Heart right ventricle (tissue), 16 donors: ENCODE measurements around the gene BPIFB2. TPM values are rescaled to one million over a fixed set of nuclear protein-coding genes. Genes with fewer than 3 reads are reported as not detected.
A peak's percentile ranks its signal among the peaks of the same experiment; 100 is the strongest.

Source experiments
- ATAC-seq, 8 donors: fragments of 200-7000 bp; cut with Tn5 transposase; one replicate each; pipeline ENCODE4 v1.9.1; 2020; ENCODE audit warnings: mild to moderate bottlenecking in 8 of 8, moderate library complexity in 8 of 8, moderate number of reproducible peaks in 1 of 8
- DNase-seq, 2 donors: peaks; one replicate each; pipeline ENCODE4 v3.0.0-alpha.2; 2020
- H3K27ac ChIP-seq, 10 donors: fragments of 200-600 bp; sonication (generic) in 2 of 10; one replicate each; pipeline versions ENCODE4 v1.5.0 to v1.8.0; 2020 to 2022; ENCODE audit warnings: mild to moderate bottlenecking in 3 of 10
- H3K27me3 ChIP-seq, 7 donors: fragments of 200-600 bp; one replicate each; pipeline ENCODE4 v1.8.0; 2021 to 2022; ENCODE audit warnings: mild to moderate bottlenecking in 2 of 7
- H3K36me3 ChIP-seq, 9 donors: fragments of 200-600 bp; sonication (generic) in 1 of 9; one replicate each; pipeline versions ENCODE4 v1.5.0 to v1.8.0; 2020 to 2022; ENCODE audit warnings: mild to moderate bottlenecking in 2 of 9
- H3K4me1 ChIP-seq, 9 donors: fragments of 200-600 bp; sonication (generic) in 1 of 9; one replicate each; pipeline versions ENCODE4 v1.5.0 to v1.8.0; 2020 to 2022; ENCODE audit warnings: mild to moderate bottlenecking in 4 of 9
- H3K4me3 ChIP-seq, 10 donors: fragments of 200-600 bp; sonication (generic) in 2 of 10; one replicate each; pipeline versions ENCODE4 v1.5.0 to v1.8.0; 2020 to 2022; ENCODE audit warnings: mild to moderate bottlenecking in 7 of 10, moderate library complexity in 2 of 10
- H3K9me3 ChIP-seq, 11 donors: fragments of 200-600 bp in 10 of 11; sonication (generic) in 2 of 11; one replicate each; pipeline versions ENCODE4 v1.5.0 to v1.8.0; 2013 to 2022; ENCODE audit warnings: mild to moderate bottlenecking in 2 of 11, control low read depth in 1 of 11, moderate library complexity in 1 of 11
- CTCF ChIP-seq, 9 donors: fragments of 200-600 bp; sonication (generic) in 2 of 9; IDR thresholded peaks; one replicate each; pipeline versions ENCODE4 v1.5.0 to v1.8.0; 2021 to 2022; ENCODE audit warnings: antibody characterized with exemption in 9 of 9, mild to moderate bottlenecking in 5 of 9, moderate library complexity in 1 of 9
- WGBS, 2 donors: extraction: QIAGEN DNeasy Blood & Tissue Kit; methylation state at CpG; one replicate each; pipeline ENCODE4 v1.1.7; 2013; ENCODE audit warnings: inconsistent platforms in 1 of 2; 5-methylcytosine and 5-hydroxymethylcytosine counted together
- intact Hi-C, 10 donors: fragments of 100-400 bp; cut with DNase I; formaldehyde crosslinking; loops; one replicate each; pipeline versions ENCODE4 v1.11.1 to v1.14.2; 2022
- polyA plus RNA-seq, 2 donors: library from polyadenylated mRNA; stranded (reverse); fragments of 200-250 nt; gene quantifications; one replicate each; pipeline ENCODE4 v1.2.3, GENCODE V29; 2013
- total RNA-seq, 10 donors: library from RNA; stranded (reverse); fragmentation: NEBNext Ultra II Directional in 3 of 10; extraction: Animal tissue kit (Norgen Biotek cat#: 25700) in 3 of 10; gene quantifications; one replicate each; pipeline versions ENCODE4 v1.2.1 to v1.2.4, GENCODE V29; 2021 to 2023
- donor health status: Arrhythmogenic right ventricular cardiomyopathy.
- donor health status: ischemic (EF 13 %, LVEDD 7.1; RV severe dilation, severe dysfunction).
- donor health status: healthy with polysubstance abuse.
- donor health status: DM: no; HTN: yes; CAD: no.
- donor health status: DM: no; HTN: no; CAD: no.
- donor health status: ischemic (EF 25% LVEDD 6.9; RV normal size, moderate dysfunction).
- donor health status: ischemic (EF 25% LVEDD 5.7; RV mildly dilated, moderate dysfunction).
- donor health status: healthy.
- donor health status: DM: yes; HTN: yes; CAD: no.
- donor health status: Ischemic cardiomyopathy.
- donor health status: ischemic (EF 35%, LVEDD 5.7; RV mildly dilated, moderate dysfunction).
- donor health status: nonischemic (EF 11% LVEDD 7.7; RV severe dilation, severe dysfunction).
- donor health status: DM: yes; HTN: yes; CAD: no.
- donor health status: PGD.
- donor health status: ischemic (EF 29% LVEDD 5.4; RV normal size, mild dysfunction).
- donor health status: nonischemic (EF 23%, LVEDD 6.1; RV moderate dilation, normal function).

Gene BPIFB2
- total and polyA plus RNA-seq, 12 donors = not detected

GRCh38 chr20:33002087-33002808, 5.3 kb upstream of the BPIFB2 start:
- Histone ChIP-seq H3K27me3 (no peaks in the 10 kb centered on the region), H3K36me3 (no peaks in the 10 kb centered on the region), H3K27ac (no peak overlapping the region), H3K4me1 (peaks cover 0 to 5% (median 0%) of the 10 kb centered on the region in 9 donors), H3K9me3 (peaks cover 0 to 15% (median 0%) of the 10 kb centered on the region in 11 donors), H3K4me3 (no peak overlapping the region)
- intact Hi-C loops = loop anchor here in 1 of 10 donors (2.0 to 10.0 kb wide), 2 partner anchors 49 to 97 kb away; no protein-coding TSS in a partner anchor
- ATAC-seq (peak in 1 of 8 donors; percentile 35), DNase-seq (no peak)
- no peak for TF ChIP-seq CTCF (IDR thresholded peaks at IDR 0.05)
- 81 to 84% methylated on average over 7 of the region's 7 CpGs for WGBS, 2 donors

GRCh38 chr20:33004141-33004751, 3.3 kb upstream of the BPIFB2 start, which contains the start of gene SUN5:
SUN5 (minus strand) TSS chr20:33004433; CDS start chr20:33004340, 93 bp downstream.
- no peak within 1 kb of the TSS for H3K4me3 ChIP-seq
- H3K9me3 ChIP-seq = peaks cover 0 to 15% (median 0%) of the 10 kb centered on the region in 11 donors
- intact Hi-C loops = loop anchor here in 1 of 10 donors (10.0 kb wide), 1 partner anchor 99 kb away; no protein-coding TSS in a partner anchor
- no peaks in the 10 kb centered on the region for H3K27me3 ChIP-seq
- DNase-seq (no peak), ATAC-seq (no peak)
- 76 to 85% methylated on average over 6 of the region's 6 CpGs for WGBS, 2 donors
- no peak within 1 kb of the TSS for H3K27ac ChIP-seq
- H3K36me3 ChIP-seq = no peaks in the 10 kb centered on the region
- TF ChIP-seq CTCF (IDR thresholded peaks at IDR 0.05) = no peak
- H3K4me1 ChIP-seq = peaks cover 0 to 5% (median 0%) of the 10 kb centered on the region in 9 donors

GRCh38 chr20:33005132-33005566, 2.4 kb upstream of the BPIFB2 start:
- H3K4me3 ChIP-seq = no peak overlapping the region
- DNase-seq = no peak
- H3K27ac ChIP-seq = no peak overlapping the region
- intact Hi-C loops = loop anchor here in 1 of 10 donors (10.0 kb wide), 1 partner anchor 100 kb away; no protein-coding TSS in a partner anchor
- TF ChIP-seq CTCF (IDR thresholded peaks at IDR 0.05) = peak in 2 of 9 donors; percentile 36 to 52
- ATAC-seq = no peak
- 51 to 54% methylated on average over 4 of the region's 4 CpGs for WGBS, 2 donors
- no peaks in the 10 kb centered on the region for H3K27me3 ChIP-seq
- H3K9me3 ChIP-seq = peaks cover 0 to 15% (median 0%) of the 10 kb centered on the region in 11 donors
- H3K36me3 ChIP-seq = no peaks in the 10 kb centered on the region
- H3K4me1 ChIP-seq = no peaks in the 10 kb centered on the region

- intact Hi-C loops = loop anchor here in 1 of 10 donors (10.0 kb wide), 1 partner anchor 101 kb away; no protein-coding TSS in a partner anchor
- ATAC-seq = no peak
These were observed 1.4 kb upstream of the BPIFB2 start for GRCh38 chr20:33005908-33006775.

More at GRCh38 chr20:33005908-33006775, 1.4 kb upstream of the BPIFB2 start:
- no peak for DNase-seq
- H3K9me3 ChIP-seq = peaks cover 0 to 15% (median 0%) of the 10 kb centered on the region in 11 donors
- H3K27me3 ChIP-seq = no peaks in the 10 kb centered on the region
- H3K36me3 ChIP-seq = no peaks in the 10 kb centered on the region
- 79 to 84% methylated on average over 8 of the region's 8 CpGs for WGBS, 2 donors
- no peak overlapping the region for H3K27ac ChIP-seq
- no peaks in the 10 kb centered on the region for H3K4me1 ChIP-seq
- no peak overlapping the region for H3K4me3 ChIP-seq
- no peak for TF ChIP-seq CTCF (IDR thresholded peaks at IDR 0.05)
